ENCODE measurements around the gene ZFC3H1.
"Not testable (repeated sequence)": the region's sequence is repeated elsewhere in the genome, so short reads cannot be mapped to it uniquely, and the experiment has no call there.

Gene ZFC3H1

GRCh38 chr12:71569885-71570284, 93.8 kb downstream of the ZFC3H1 start:
- DNase-seq: not testable (repeated sequence)

GRCh38 chr12:71567537-71567936, 96.1 kb downstream of the ZFC3H1 start:
- DNase-seq: no peak

GRCh38 chr12:71566655-71567054, 97.0 kb downstream of the ZFC3H1 start:
- no peak for DNase-seq

GRCh38 chr12:71565535-71565934, 98.1 kb downstream of the ZFC3H1 start:
- no peak for DNase-seq

GRCh38 chr12:71562676-71563595, 100.7 kb downstream of the ZFC3H1 start:
- no peak for DNase-seq
